ENCODE measurements around the gene TRAM2. TPM values are rescaled to one million over a fixed set of nuclear protein-coding genes. Genes with fewer than 3 reads are reported as not detected.
A peak's percentile ranks its signal among the peaks of the same experiment; 100 is the strongest.

The TRAM2 gene
- total and polyA plus RNA-seq, 2 of the 13 experiments (the other 11 are each of a cell fraction or from before 2014, with no cell fraction given), result 49.1 to 72.5 TPM

- 0 out of 2 replicates have a peak, but pooled peaks have one; percentile 23 for TF ChIP-seq GMEB1 (CRISPR knock-in tag; IDR thresholded peaks at IDR 0.05; ENCODE audit: borderline replicate concordance)
Observed at GRCh38 chr6:52574709-52575501, 2.0 kb downstream of the TRAM2 start (continued).

GRCh38 chr6:52573295-52573694 is 3.6 kb downstream of the TRAM2 start:
- WGBS (ENCODE audit: low lambda C conversion rate), result 37% methylated on average over 2 of the region's 2 CpGs
- Histone ChIP-seq H3K4me3 (replicated peaks in 1 of 3; ENCODE audit: insufficient read depth in 1 of 3, low read depth in 2 of 3, low read length in 3 of 3) (peak overlapping the region; percentile 82 to 97 (median 89); a peak in 5 of 6 replicates), H3K36me3 (replicated peaks in 1 of 2; ENCODE audit: control insufficient read depth in 1 of 2, insufficient read depth in 2 of 2, low read length in 2 of 2) (peaks cover 2 to 29% of the 10 kb centered on the region in 2 experiments), H3K79me2 (ENCODE audit: insufficient read depth, low read length) (peaks cover 85% of the 10 kb centered on the region), H3K9ac (ENCODE audit: insufficient read depth, low read depth, low read length) (peak overlapping the region; percentile 21; the same call in 1 of the 2 replicates), H3K4me2 (ENCODE audit: low read depth, low read length) (peak overlapping the region; percentile 97), H2AFZ (ENCODE audit: low read length) (no peak overlapping the region), H3K27ac (ENCODE audit: extremely low read length, insufficient read depth, low read length) (peak overlapping the region; percentile 20), H3K4me1 (ENCODE audit: insufficient read depth, low read length) (peaks cover 81% of the 10 kb centered on the region), H3K27me3 (ENCODE audit: control insufficient read depth in 1 of 2, insufficient read depth in 2 of 2, low read length in 2 of 2) (no peaks in the 10 kb centered on the region; a peak in 1 of 5 replicates), H4K20me1 (ENCODE audit: insufficient read depth, low read length) (peaks cover 72% of the 10 kb centered on the region), H3K9me3 (ENCODE audit: low read length) (no peaks in the 10 kb centered on the region)
- no TSS peak for BruUV-seq (replicated peaks)
- POLR2A ChIA-PET, result interaction anchor here (1.1 to 2.8 kb wide), 4 partner anchors 15 to 28 kb away, joined by 3 to 8 read pairs (median 6); no protein-coding TSS in a partner anchor
- DNase-seq (ENCODE audit: low spot score), result no peak
- in situ Hi-C loops (cut with HindIII; ENCODE audit: extremely low pct_ligation_motif_present, low pct_unique_long_range_greater_than_20kb), result no loop called here
- intact Hi-C loops (cut with micrococcal nuclease; ENCODE audit: unreplicated experiment), result loop anchor here (5.0 kb wide), 1 partner anchor 71 kb away; no protein-coding TSS in a partner anchor
- peak; percentile 40 for FAIRE-seq
- ATAC-seq, result no peak
- CTCF ChIA-PET (ENCODE audit: low intra/inter-chr PET ratio, low total read pairs), result no interaction called here
- TF ChIP-seq TEF (CRISPR knock-in tag; IDR thresholded peaks at IDR 0.05) (no peak), ZNF280D (CRISPR knock-in tag; IDR thresholded peaks at IDR 0.05) (no peak), TBX2 (CRISPR knock-in tag; IDR thresholded peaks at IDR 0.05; ENCODE audit: borderline replicate concordance) (0 out of 2 replicates have a peak, but pooled peaks have one; percentile 4), ZMAT5 (CRISPR knock-in tag; IDR thresholded peaks at IDR 0.05; ENCODE audit: borderline replicate concordance, low read depth) (no peak), SALL1 (CRISPR knock-in tag; IDR thresholded peaks at IDR 0.05) (no peak), ZNF598 (CRISPR knock-in tag; IDR thresholded peaks at IDR 0.05; ENCODE audit: borderline replicate concordance) (no peak), TEAD3 (CRISPR knock-in tag; optimal IDR thresholded peaks at IDR 0.05; ENCODE audit: borderline replicate concordance) (peak; percentile 95), ZNF891 (CRISPR knock-in tag; IDR thresholded peaks at IDR 0.05) (peak; percentile 50; the same call in 1 of the 2 replicates), ZBTB1 (CRISPR knock-in tag; IDR thresholded peaks at IDR 0.05; ENCODE audit: borderline replicate concordance) (no peak), KLF13 (CRISPR knock-in tag; IDR thresholded peaks at IDR 0.05) (no peak), SNAI1 (CRISPR knock-in tag; IDR thresholded peaks at IDR 0.05; ENCODE audit: borderline replicate concordance) (no peak), TCF12 (IDR thresholded peaks at IDR 0.05) (no peak), TCF12 (CRISPR knock-in tag; IDR thresholded peaks at IDR 0.05) (no peak), ZFP90 (CRISPR knock-in tag; IDR thresholded peaks at IDR 0.05; ENCODE audit: borderline replicate concordance) (no peak)

All from HepG2 (cell line).